ENCODE measurements around the gene PTPN1.

- no peak for TF ChIP-seq CTCF (IDR thresholded peaks at IDR 0.05)
- TF ChIP-seq POLR2A (IDR thresholded peaks at IDR 0.05) = no peak
- TF ChIP-seq EP300 (IDR thresholded peaks at IDR 0.05) = no peak
These were observed 82.3 kb downstream of the PTPN1 start for GRCh38 chr20:50592282-50593004.
